SU-DHL-6 (cell line): ENCODE measurements around the gene MRPS14.

Experiments used
- H2AFZ ChIP-seq: fragments of 200-600 bp; sonication (generic); 2 replicates; pipeline ENCODE4 v1.6.1; 2014; ENCODE audit warnings: low read depth, mild to moderate bottlenecking, moderate library complexity, mixed read lengths, antibody characterized with exemption, low read length; ENCODE audit not compliant: severe bottlenecking
- H3F3A ChIP-seq: fragments of 200-600 bp; shearing (Covaris generic); 2 replicates; pipeline ENCODE4 v1.6.0; 2016; ENCODE audit warnings: antibody characterized with exemption, mild to moderate bottlenecking; ENCODE audit not compliant: insufficient read depth
- H3K27ac ChIP-seq: fragments of 200-600 bp; sonication (generic); 2 replicates; pipeline ENCODE4 v1.5.1; 2016; ENCODE audit warnings: low read depth, mild to moderate bottlenecking, low read length, moderate library complexity, mixed read lengths
- H3K27me3 ChIP-seq: fragments of 200-600 bp; sonication (generic), shearing (Covaris generic); 2 replicates; pipeline ENCODE4 v1.6.0; 2014; ENCODE audit warnings: mild to moderate bottlenecking, low read length
- H3K36me3 ChIP-seq: fragments of 200-600 bp; sonication (generic); 2 replicates; pipeline ENCODE4 v1.6.1; 2014; ENCODE audit warnings: mild to moderate bottlenecking, low read length, mixed read lengths
- H3K4me2 ChIP-seq: fragments of 300-600, 200-600 bp; shearing (Covaris generic), sonication (generic); 2 replicates; pipeline ENCODE4 v1.6.0; 2014; ENCODE audit warnings: low read length, low read depth, mild to moderate bottlenecking; ENCODE audit not compliant: poor library complexity, severe bottlenecking
- H3K4me3 ChIP-seq: fragments of 200-600 bp; sonication (generic); 2 replicates; pipeline ENCODE4 v1.5.1; 2014; ENCODE audit warnings: antibody characterized with exemption, low read length, mild to moderate bottlenecking, mixed read lengths; ENCODE audit not compliant: insufficient read depth, poor library complexity, severe bottlenecking
- H3K79me2 ChIP-seq: fragments of 200-600 bp; sonication (generic); 2 replicates; pipeline ENCODE4 v1.6.1; 2014; ENCODE audit warnings: mild to moderate bottlenecking, low read length, moderate library complexity; ENCODE audit not compliant: insufficient read depth
- H3K9ac ChIP-seq: fragments of 200-600 bp; sonication (generic); 2 replicates; pipeline ENCODE4 v1.7.0; 2014; ENCODE audit warnings: mild to moderate bottlenecking, low read length
- H3K9me2 ChIP-seq: fragments of 200-600 bp; sonication (generic); replicated peaks from 2 replicates; pipeline ENCODE4 v1.6.1; 2014; ENCODE audit warnings: low read length; ENCODE audit not compliant: insufficient read depth
- H3K9me3 ChIP-seq: fragments of 200-600 bp; sonication (generic); 2 replicates; pipeline ENCODE4 v1.6.1; 2014; ENCODE audit warnings: low read length, mixed read lengths; ENCODE audit not compliant: insufficient read depth
- H4K20me1 ChIP-seq: fragments of 200-600 bp; sonication (generic); 2 replicates; pipeline ENCODE4 v1.6.1; 2014; ENCODE audit warnings: low read depth, mild to moderate bottlenecking, antibody characterized with exemption, low read length, moderate library complexity, mixed read lengths
- CTCF ChIP-seq: fragments of 200-600 bp; sonication (generic); IDR thresholded peaks from one replicate; pipeline ENCODE4 v1.5.1; 2017; ENCODE audit warnings: antibody characterized with exemption, mild to moderate bottlenecking, low read length, moderate library complexity; ENCODE audit not compliant: insufficient read depth, poor library complexity, severe bottlenecking
- EZH2phosphoT487 ChIP-seq: fragments of 200-600 bp; sonication (generic), shearing (Covaris generic); conservative IDR thresholded peaks from 2 replicates; pipeline ENCODE4 v1.6.1; 2018; ENCODE audit warnings: mild to moderate bottlenecking, antibody characterized with exemption, low read length, moderate library complexity, mixed read lengths

Gene MRPS14

GRCh38 chr1:175042650-175043049 is 19.4 kb upstream of the MRPS14 start:
- Histone ChIP-seq H3K27ac (no peak overlapping the region), H3F3A (no peaks in the 10 kb centered on the region), H3K4me3 (no peak overlapping the region), H3K27me3 (no peaks in the 10 kb centered on the region), H3K79me2 (no peaks in the 10 kb centered on the region), H3K9me2 (no peaks in the 10 kb centered on the region), H2AFZ (no peak overlapping the region), H3K4me2 (no peak overlapping the region), H3K9ac (no peak overlapping the region), H4K20me1 (no peaks in the 10 kb centered on the region), H3K36me3 (no peaks in the 10 kb centered on the region), H3K9me3 (no peaks in the 10 kb centered on the region)
- no peak for TF ChIP-seq EZH2phosphoT487
- no peak for TF ChIP-seq CTCF

GRCh38 chr1:175040324-175040879 is 17.2 kb upstream of the MRPS14 start:
- no peak overlapping the region for H3K4me3 ChIP-seq
- no peak for TF ChIP-seq CTCF
- TF ChIP-seq EZH2phosphoT487 = no peak
- no peak overlapping the region for H3K27ac ChIP-seq
- no peak overlapping the region for H2AFZ ChIP-seq
- H3K27me3 ChIP-seq = no peaks in the 10 kb centered on the region
- no peaks in the 10 kb centered on the region for H3K79me2 ChIP-seq
- H3K4me2 ChIP-seq = no peak overlapping the region
- H4K20me1 ChIP-seq = no peaks in the 10 kb centered on the region
- no peaks in the 10 kb centered on the region for H3K9me3 ChIP-seq
- H3K36me3 ChIP-seq = no peaks in the 10 kb centered on the region
- H3K9ac ChIP-seq = no peak overlapping the region
- H3K9me2 ChIP-seq = no peaks in the 10 kb centered on the region
- no peaks in the 10 kb centered on the region for H3F3A ChIP-seq

- Histone ChIP-seq H3K9ac (no peak overlapping the region), H4K20me1 (no peaks in the 10 kb centered on the region), H3K36me3 (no peaks in the 10 kb centered on the region), H3K27ac (no peak overlapping the region), H3K79me2 (no peaks in the 10 kb centered on the region), H3K4me2 (no peak overlapping the region), H3K27me3 (no peaks in the 10 kb centered on the region), H3K4me3 (no peak overlapping the region), H3F3A (no peaks in the 10 kb centered on the region), H3K9me2 (no peaks in the 10 kb centered on the region), H2AFZ (no peak overlapping the region), H3K9me3 (no peaks in the 10 kb centered on the region)
- TF ChIP-seq EZH2phosphoT487 (no peak), CTCF (no peak)
These were observed 14.2 kb upstream of the MRPS14 start for GRCh38 chr1:175037416-175037815.
